Measurements from ENCODE around the gene UMODL1.

The UMODL1 gene

DNA sequence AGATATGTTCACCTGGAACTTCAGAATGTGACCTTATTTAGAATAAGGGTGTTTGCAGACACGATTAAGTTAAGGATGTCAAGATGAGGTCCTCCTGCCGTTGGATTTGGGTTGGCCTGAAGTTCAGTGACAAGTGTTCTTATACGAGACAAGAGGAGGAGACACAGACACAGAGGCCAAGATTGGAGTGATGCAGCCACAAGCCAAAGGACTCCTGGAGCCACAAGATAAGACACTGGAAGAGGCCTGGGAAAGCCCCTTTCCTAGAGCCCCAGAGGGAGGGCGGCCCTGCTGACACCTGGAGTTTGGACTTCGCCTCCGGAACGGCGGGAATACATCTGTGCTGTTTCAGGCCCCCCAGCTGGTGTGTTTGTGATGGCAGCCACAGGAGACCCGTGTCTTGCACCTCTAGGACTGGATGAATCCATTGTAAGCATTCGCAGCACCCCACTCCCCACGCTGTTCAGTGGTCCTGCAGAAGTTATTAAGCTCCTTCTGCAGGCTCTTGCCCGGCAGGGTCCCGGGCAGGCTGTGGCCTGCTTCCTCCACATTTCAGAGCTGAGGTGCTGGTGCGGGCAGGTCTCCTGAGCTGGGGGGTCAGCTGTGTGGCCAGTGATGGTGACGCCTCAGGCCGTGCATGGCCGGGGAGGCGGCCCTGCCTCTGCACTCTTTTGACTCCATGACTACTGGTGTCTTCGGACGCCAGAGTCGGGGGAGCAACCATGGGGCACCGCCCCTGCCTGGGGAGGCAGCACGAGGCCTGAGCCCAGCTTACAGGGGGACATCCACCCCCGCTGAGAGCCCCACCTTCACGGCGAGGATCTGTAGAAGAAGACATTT lies 34.6 kb downstream of the UMODL1 start:
- TF ChIP-seq, protein P1, sequence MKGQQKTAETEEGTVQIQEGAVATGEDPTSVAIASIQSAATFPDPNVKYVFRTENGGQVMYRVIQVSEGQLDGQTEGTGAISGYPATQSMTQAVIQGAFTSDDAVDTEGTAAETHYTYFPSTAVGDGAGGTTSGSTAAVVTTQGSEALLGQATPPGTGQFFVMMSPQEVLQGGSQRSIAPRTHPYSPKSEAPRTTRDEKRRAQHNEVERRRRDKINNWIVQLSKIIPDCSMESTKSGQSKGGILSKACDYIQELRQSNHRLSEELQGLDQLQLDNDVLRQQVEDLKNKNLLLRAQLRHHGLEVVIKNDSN (IDR thresholded peaks at IDR 0.05): no peak
- TF ChIP-seq EGR1 (IDR thresholded peaks at IDR 0.05): no peak

DNA sequence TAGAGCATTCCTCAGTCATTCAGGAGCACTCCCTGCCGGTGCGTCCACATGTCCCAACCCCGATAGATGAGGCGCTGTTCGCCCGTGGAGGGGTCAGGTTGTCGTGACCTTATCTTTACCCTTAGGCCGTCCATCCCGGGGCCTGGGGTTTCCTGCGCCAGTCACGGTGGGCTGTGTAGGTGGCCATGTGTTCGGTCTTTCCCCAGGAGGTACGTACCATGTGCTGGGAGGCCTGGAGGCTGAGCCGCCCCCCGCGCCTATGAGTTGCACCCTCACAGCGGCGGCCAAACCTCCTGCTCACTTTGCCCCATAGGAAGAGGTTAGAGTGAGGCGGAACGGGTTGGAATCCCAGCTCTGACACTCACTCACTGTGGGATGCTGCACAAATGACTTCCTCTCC lies 35.3 kb downstream of the UMODL1 start:
- TF ChIP-seq TCF12 (IDR thresholded peaks at IDR 0.05; ENCODE audit: low read depth) (no peak), YY1 (IDR thresholded peaks at IDR 0.05; ENCODE audit: low read depth) (no peak)

DNA sequence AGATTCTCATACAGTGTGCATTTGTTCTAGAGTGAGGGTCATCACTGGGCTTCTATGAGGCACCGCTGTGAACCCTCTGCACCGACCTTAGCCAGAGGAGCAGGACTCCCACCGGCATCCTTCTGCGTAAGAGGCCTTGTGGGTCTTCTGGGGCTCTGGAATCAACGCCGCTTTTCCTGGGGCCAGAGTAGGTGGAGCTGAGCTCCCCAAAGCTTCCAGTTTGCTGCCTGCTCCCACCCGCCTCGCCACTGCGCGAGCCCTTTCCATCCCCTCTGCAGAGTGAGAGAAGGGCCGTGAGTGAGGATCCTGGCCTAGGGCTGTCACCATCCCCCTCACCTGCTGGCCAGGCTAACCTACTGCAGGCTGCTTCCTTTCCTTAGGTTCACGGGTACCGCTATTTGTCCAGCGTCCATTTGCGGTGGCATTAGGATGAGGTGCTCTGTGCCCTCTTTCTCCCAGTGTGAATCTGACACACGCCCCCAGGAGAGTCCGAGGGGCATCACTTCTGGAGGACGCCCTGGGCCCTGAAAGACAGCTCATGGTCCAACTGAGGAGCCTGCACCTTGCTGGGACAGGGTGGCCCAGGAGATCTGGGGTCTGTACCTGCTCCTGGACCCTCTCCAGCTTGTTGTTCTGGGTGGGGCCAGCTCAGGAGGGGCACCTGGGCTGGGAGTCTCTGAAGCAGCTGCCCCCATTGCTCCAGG lies 36.2 kb downstream of the UMODL1 start:
- TF ChIP-seq RAD21 (IDR thresholded peaks at IDR 0.05; ENCODE audit: low read depth) (no peak), CEBPB (IDR thresholded peaks at IDR 0.05) (no peak), TAF1 (IDR thresholded peaks at IDR 0.05; ENCODE audit: low read depth) (no peak), CREB1 (IDR thresholded peaks at IDR 0.05; ENCODE audit: low read depth) (no peak), NFIC (IDR thresholded peaks at IDR 0.05) (no peak), YY1 (IDR thresholded peaks at IDR 0.05; ENCODE audit: low read depth) (no peak), ZBTB7A (IDR thresholded peaks at IDR 0.05; ENCODE audit: low read depth) (no peak), TCF12 (IDR thresholded peaks at IDR 0.05; ENCODE audit: low read depth) (no peak), EGR1 (IDR thresholded peaks at IDR 0.05) (no peak), FOXM1 (IDR thresholded peaks at IDR 0.05; ENCODE audit: borderline replicate concordance, low read depth) (no peak), EP300 (IDR thresholded peaks at IDR 0.05; ENCODE audit: borderline replicate concordance) (no peak), MAX (IDR thresholded peaks at IDR 0.05) (no peak), TEAD4 (IDR thresholded peaks at IDR 0.05) (no peak)
- TF ChIP-seq, protein P2, sequence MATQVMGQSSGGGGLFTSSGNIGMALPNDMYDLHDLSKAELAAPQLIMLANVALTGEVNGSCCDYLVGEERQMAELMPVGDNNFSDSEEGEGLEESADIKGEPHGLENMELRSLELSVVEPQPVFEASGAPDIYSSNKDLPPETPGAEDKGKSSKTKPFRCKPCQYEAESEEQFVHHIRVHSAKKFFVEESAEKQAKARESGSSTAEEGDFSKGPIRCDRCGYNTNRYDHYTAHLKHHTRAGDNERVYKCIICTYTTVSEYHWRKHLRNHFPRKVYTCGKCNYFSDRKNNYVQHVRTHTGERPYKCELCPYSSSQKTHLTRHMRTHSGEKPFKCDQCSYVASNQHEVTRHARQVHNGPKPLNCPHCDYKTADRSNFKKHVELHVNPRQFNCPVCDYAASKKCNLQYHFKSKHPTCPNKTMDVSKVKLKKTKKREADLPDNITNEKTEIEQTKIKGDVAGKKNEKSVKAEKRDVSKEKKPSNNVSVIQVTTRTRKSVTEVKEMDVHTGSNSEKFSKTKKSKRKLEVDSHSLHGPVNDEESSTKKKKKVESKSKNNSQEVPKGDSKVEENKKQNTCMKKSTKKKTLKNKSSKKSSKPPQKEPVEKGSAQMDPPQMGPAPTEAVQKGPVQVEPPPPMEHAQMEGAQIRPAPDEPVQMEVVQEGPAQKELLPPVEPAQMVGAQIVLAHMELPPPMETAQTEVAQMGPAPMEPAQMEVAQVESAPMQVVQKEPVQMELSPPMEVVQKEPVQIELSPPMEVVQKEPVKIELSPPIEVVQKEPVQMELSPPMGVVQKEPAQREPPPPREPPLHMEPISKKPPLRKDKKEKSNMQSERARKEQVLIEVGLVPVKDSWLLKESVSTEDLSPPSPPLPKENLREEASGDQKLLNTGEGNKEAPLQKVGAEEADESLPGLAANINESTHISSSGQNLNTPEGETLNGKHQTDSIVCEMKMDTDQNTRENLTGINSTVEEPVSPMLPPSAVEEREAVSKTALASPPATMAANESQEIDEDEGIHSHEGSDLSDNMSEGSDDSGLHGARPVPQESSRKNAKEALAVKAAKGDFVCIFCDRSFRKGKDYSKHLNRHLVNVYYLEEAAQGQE (IDR thresholded peaks at IDR 0.05; ENCODE audit: low read depth): no peak

DNA sequence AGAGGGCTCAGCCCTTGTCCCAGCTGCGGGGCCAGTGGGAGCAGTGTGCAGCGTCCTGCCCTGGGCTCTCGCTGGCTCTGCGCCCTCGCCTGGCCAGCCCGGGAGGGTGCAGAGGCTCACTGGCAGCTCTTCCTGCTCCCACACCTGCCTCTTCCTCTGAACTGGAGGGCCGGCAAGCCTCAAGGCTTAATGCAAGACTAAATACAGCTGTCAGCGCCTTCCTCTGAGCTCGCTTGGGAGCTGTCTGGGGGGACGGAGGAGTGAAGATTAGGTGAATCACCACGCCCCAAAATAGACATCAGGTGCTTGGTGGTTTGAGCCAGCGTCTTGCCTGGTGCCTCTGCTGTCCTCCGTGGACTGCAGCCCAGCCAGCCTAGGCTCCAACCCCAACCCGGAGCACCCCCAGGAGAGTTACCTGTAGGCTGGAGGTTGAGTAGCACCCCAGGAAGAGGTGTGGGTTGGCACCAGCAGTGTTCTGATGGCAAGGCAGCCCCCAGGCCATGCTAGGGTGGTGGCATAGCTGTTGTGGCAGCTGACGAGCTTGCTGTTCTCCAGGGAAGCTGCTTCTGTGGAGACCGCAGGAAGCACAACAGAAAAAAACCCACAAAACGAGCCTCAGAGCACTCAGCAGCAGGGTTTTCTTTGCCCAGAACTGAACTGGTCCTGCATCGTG lies 36.9 kb downstream of the UMODL1 start:
- TF ChIP-seq MAX (IDR thresholded peaks at IDR 0.05): 0 out of 2 replicates have a peak, but pooled peaks have one; percentile 22
- TF ChIP-seq EP300 (IDR thresholded peaks at IDR 0.05; ENCODE audit: borderline replicate concordance): no peak
- no peak for TF ChIP-seq TAF1 (IDR thresholded peaks at IDR 0.05; ENCODE audit: low read depth)
- TF ChIP-seq CEBPB (IDR thresholded peaks at IDR 0.05): no peak
- TF ChIP-seq, protein P1 (IDR thresholded peaks at IDR 0.05): no peak
- no peak for TF ChIP-seq CREB1 (IDR thresholded peaks at IDR 0.05; ENCODE audit: low read depth)
- no peak for TF ChIP-seq EGR1 (IDR thresholded peaks at IDR 0.05)
- TF ChIP-seq NFIC (IDR thresholded peaks at IDR 0.05): no peak
- peak; percentile 71 for TF ChIP-seq RAD21 (IDR thresholded peaks at IDR 0.05; ENCODE audit: low read depth)

- TF ChIP-seq ZBTB7A (IDR thresholded peaks at IDR 0.05; ENCODE audit: low read depth) (no peak), NFIC (IDR thresholded peaks at IDR 0.05) (no peak), TCF12 (IDR thresholded peaks at IDR 0.05; ENCODE audit: low read depth) (no peak), EGR1 (IDR thresholded peaks at IDR 0.05) (no peak), CREB1 (IDR thresholded peaks at IDR 0.05; ENCODE audit: low read depth) (no peak), TAF1 (IDR thresholded peaks at IDR 0.05; ENCODE audit: low read depth) (no peak), FOXM1 (IDR thresholded peaks at IDR 0.05; ENCODE audit: borderline replicate concordance, low read depth) (no peak), EP300 (IDR thresholded peaks at IDR 0.05; ENCODE audit: borderline replicate concordance) (no peak), YY1 (IDR thresholded peaks at IDR 0.05; ENCODE audit: low read depth) (no peak)
These were observed 37.6 kb downstream of the UMODL1 start for GRCh38 chr21:42108554-42109340.

DNA sequence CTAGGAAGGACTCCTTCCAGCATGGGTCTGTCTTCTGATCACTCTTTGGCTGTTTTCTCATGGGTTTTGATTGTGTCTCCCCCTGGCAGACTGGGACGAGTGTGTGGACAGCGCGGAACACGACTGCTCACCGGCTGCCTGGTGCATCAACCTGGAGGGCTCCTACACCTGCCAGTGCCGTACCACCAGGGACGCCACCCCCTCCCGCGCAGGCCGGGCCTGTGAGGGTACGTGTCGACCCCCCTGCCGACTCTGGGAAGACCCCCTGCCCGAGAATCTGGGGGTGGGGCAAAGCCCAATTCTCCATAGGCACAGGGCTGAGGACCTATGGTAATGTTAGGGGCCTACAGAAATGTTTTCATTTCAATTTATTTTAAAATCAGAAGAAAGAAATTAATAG lies 38.4 kb downstream of the UMODL1 start:
- no peak for TF ChIP-seq FOXM1 (IDR thresholded peaks at IDR 0.05; ENCODE audit: borderline replicate concordance, low read depth)
- TF ChIP-seq YY1 (IDR thresholded peaks at IDR 0.05; ENCODE audit: low read depth): no peak
- TF ChIP-seq, protein P1 (IDR thresholded peaks at IDR 0.05): no peak
- TF ChIP-seq CEBPB (IDR thresholded peaks at IDR 0.05): no peak
- TF ChIP-seq MAX (IDR thresholded peaks at IDR 0.05): no peak
- TF ChIP-seq, protein P2 (IDR thresholded peaks at IDR 0.05; ENCODE audit: low read depth): no peak
- no peak for TF ChIP-seq NFIC (IDR thresholded peaks at IDR 0.05)
- TF ChIP-seq TEAD4 (IDR thresholded peaks at IDR 0.05): no peak
- no peak for TF ChIP-seq CREB1 (IDR thresholded peaks at IDR 0.05; ENCODE audit: low read depth)
- no peak for TF ChIP-seq RAD21 (IDR thresholded peaks at IDR 0.05; ENCODE audit: low read depth)
